ENCODE data around the gene TFPI. TPM values are rescaled to one million over a fixed set of nuclear protein-coding genes. Genes with fewer than 3 reads are reported as not detected.
A peak's percentile ranks its signal among the peaks of the same experiment; 100 is the strongest.

The TFPI gene
- total and polyA plus RNA-seq, 2 donors (not counting 3 experiments of a cell fraction or from before 2014, with no cell fraction given): 177 to 286 TPM

- H3K9me1 ChIP-seq (replicated peaks; ENCODE audit: control insufficient read depth, extremely low read depth, insufficient read depth, low read length): no peaks in the 10 kb centered on the region
- no peak overlapping the region for H2AFZ ChIP-seq (ENCODE audit: low read depth, low read length)
- no peak overlapping the region for H3K4me3 ChIP-seq (replicated peaks in 1 of 3; ENCODE audit: insufficient read depth in 1 of 3, low read depth in 1 of 3, low read length in 3 of 3)
- ChIA-PET CTCF (interaction anchor here (1.5 kb wide), 1 partner anchor 18 kb away, joined by 5 read pairs; no protein-coding TSS in a partner anchor), POLR2A (no interaction called here)
- H3K27ac ChIP-seq (ENCODE audit: insufficient read depth, low read depth, low read length): peak overlapping the region; percentile 67
- H3K9ac ChIP-seq (replicated peaks; ENCODE audit: extremely low read depth, insufficient read depth, low read length): no peak overlapping the region
- H3K9me3 ChIP-seq (replicated peaks; ENCODE audit: control insufficient read depth, insufficient read depth, low read length): no peaks in the 10 kb centered on the region
- H4K20me1 ChIP-seq (replicated peaks; ENCODE audit: control insufficient read depth, extremely low read depth, insufficient read depth, low read length): no peaks in the 10 kb centered on the region
- H3K27me3 ChIP-seq (ENCODE audit: control insufficient read depth in 2 of 2, insufficient read depth in 2 of 2, low read length in 2 of 2): no peaks in the 10 kb centered on the region
- DNase-seq (ENCODE audit: low read depth, low spot score): peak; percentile 44
- no TSS peak for BruUV-seq (replicated peaks)
- intact Hi-C loops (cut with micrococcal nuclease): no loop called here
- H3K79me2 ChIP-seq (ENCODE audit: control insufficient read depth, insufficient read depth, low read length): peaks cover 75% of the 10 kb centered on the region
- FAIRE-seq: no peak
- TF ChIP-seq MAX (IDR thresholded peaks at IDR 0.05; ENCODE audit: insufficient read depth, insufficient read length) (no peak), MYC (IDR thresholded peaks at IDR 0.05; ENCODE audit: low read depth, low read length) (no peak), FOS (IDR thresholded peaks at IDR 0.05; ENCODE audit: borderline replicate concordance, insufficient read depth, low read length) (no peak)
- peaks cover 80% of the 10 kb centered on the region for H3K4me1 ChIP-seq (ENCODE audit: control insufficient read depth, extremely low read depth, insufficient read depth, low read length)
- dilution Hi-C loops (cut with MboI; ENCODE audit: extremely low pct_ligation_motif_present, low sequenced_read_pairs): no loop called here
- H3K36me3 ChIP-seq (ENCODE audit: control insufficient read depth in 2 of 2, extremely low read depth in 1 of 2, insufficient read depth in 2 of 2, low read length in 2 of 2): peaks cover 5 to 14% of the 10 kb centered on the region in 2 experiments
- H3K4me2 ChIP-seq (ENCODE audit: insufficient read depth, low read length): peak overlapping the region; percentile 75
These were observed 130.1 kb downstream of the TFPI start for GRCh38 chr2:187424146-187424545.

- no peaks in the 10 kb centered on the region for H4K20me1 ChIP-seq (replicated peaks; ENCODE audit: control insufficient read depth, extremely low read depth, insufficient read depth, low read length)
- no peaks in the 10 kb centered on the region for H3K9me3 ChIP-seq (replicated peaks; ENCODE audit: control insufficient read depth, insufficient read depth, low read length)
- no peaks in the 10 kb centered on the region for H3K9me1 ChIP-seq (replicated peaks; ENCODE audit: control insufficient read depth, extremely low read depth, insufficient read depth, low read length)
- TF ChIP-seq GATA2 (IDR thresholded peaks at IDR 0.05; ENCODE audit: insufficient read depth, insufficient read length, low read depth, low read length) (no peak), MAX (IDR thresholded peaks at IDR 0.05; ENCODE audit: insufficient read depth, insufficient read length) (no peak), JUN (IDR thresholded peaks at IDR 0.05; ENCODE audit: borderline replicate concordance, insufficient read depth, insufficient read length, low read depth) (peak; percentile 19), MYC (IDR thresholded peaks at IDR 0.05; ENCODE audit: low read depth, low read length) (no peak), FOS (IDR thresholded peaks at IDR 0.05; ENCODE audit: borderline replicate concordance, insufficient read depth, low read length) (peak; percentile 4)
- peaks cover 66% of the 10 kb centered on the region for H3K79me2 ChIP-seq (ENCODE audit: control insufficient read depth, insufficient read depth, low read length)
- FAIRE-seq (no peak), DNase-seq (ENCODE audit: low read depth, low spot score) (peak; percentile 71)
- POLR2A ChIA-PET: interaction anchor here (1.4 kb wide), 1 partner anchor 26 kb away, joined by 7 read pairs; the partner anchor contains the start of gene CALCRL
- CTCF ChIA-PET: interaction anchor here (0.9 to 1.5 kb wide), 5 partner anchors 8 to 284 kb away, joined by 3 to 4 read pairs (median 3); partner anchors contain the start of gene CALCRL
- no TSS peak for BruUV-seq (replicated peaks)
- H3K4me2 ChIP-seq (ENCODE audit: insufficient read depth, low read length): peak overlapping the region; percentile 79
- dilution Hi-C loops (cut with MboI; ENCODE audit: extremely low pct_ligation_motif_present, low sequenced_read_pairs): no loop called here
- H2AFZ ChIP-seq (ENCODE audit: low read depth, low read length): no peak overlapping the region
- H3K4me3 ChIP-seq (replicated peaks in 1 of 3; ENCODE audit: insufficient read depth in 1 of 3, low read depth in 1 of 3, low read length in 3 of 3): no peak overlapping the region
- peaks cover 2 to 10% of the 10 kb centered on the region in 2 experiments for H3K36me3 ChIP-seq (ENCODE audit: control insufficient read depth in 2 of 2, extremely low read depth in 1 of 2, insufficient read depth in 2 of 2, low read length in 2 of 2)
- intact Hi-C loops (cut with micrococcal nuclease): loop anchor here (1.0 kb wide), 1 partner anchor 8 kb away; no protein-coding TSS in a partner anchor
- peaks cover 64% of the 10 kb centered on the region for H3K4me1 ChIP-seq (ENCODE audit: control insufficient read depth, extremely low read depth, insufficient read depth, low read length)
- peak overlapping the region; percentile 51 for H3K9ac ChIP-seq (replicated peaks; ENCODE audit: extremely low read depth, insufficient read depth, low read length)
- H3K27me3 ChIP-seq (ENCODE audit: control insufficient read depth in 2 of 2, insufficient read depth in 2 of 2, low read length in 2 of 2): no peaks in the 10 kb centered on the region
- peak overlapping the region; percentile 70 for H3K27ac ChIP-seq (ENCODE audit: insufficient read depth, low read depth, low read length)
These were observed 132.0 kb downstream of the TFPI start for GRCh38 chr2:187422282-187422681.
